ENCODE data around the gene ICAM5. TPM values are rescaled to one million over a fixed set of nuclear protein-coding genes. Genes with fewer than 3 reads are reported as not detected.

The ICAM5 gene
- total and polyA plus RNA-seq, 9 of the 15 experiments (the other 6 are each of a cell fraction or from before 2014, with no cell fraction given), result 0.10 to 114 (median 13.7) TPM

DNA sequence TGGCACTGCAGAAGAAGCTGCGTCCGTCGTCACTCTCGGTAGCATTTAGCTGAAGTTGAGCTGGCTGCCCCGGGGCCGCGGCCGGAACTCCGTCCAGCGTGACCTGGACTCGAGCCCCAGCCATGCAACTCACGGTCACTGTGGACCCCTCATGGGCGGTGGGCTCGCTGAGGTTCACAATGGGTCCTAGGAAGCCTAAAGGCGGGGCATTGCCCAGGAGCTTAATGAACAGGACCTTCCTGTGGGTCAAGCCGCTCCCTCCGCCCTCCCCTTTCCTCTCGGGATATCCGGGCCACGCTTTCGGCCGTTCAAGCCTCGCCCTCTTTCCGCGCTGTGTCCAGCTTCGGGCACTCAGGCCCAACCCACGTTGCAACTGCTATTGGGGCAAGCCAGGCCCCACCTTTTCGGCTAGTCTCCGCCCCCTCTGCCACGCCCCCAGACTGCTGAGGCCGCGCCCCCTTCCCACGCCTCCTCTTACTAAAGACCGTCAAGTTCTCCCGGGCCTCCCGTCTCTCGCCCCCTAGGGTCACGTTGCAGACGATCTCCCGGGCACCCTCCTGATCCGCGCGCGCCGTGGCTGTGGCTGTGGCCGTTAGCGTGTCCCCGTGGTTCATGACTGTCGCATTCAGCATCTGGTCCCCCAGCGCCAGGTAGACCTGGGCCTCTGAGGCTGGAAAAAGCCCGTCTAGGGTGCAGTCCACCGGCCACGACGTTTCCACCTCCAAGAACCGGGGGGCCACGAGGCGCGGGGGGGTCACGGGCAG is 45.0 kb downstream of the ICAM5 start:
- Histone ChIP-seq H3K79me2 (ENCODE audit: control insufficient read depth, insufficient read depth, low read length) (peaks cover 56% of the 10 kb centered on the region), H2AFZ (ENCODE audit: low read depth, low read length) (peak overlapping the region; percentile 81), H3K9me3 (replicated peaks; ENCODE audit: control insufficient read depth, insufficient read depth, low read depth, low read length) (no peaks in the 10 kb centered on the region), H3K36me3 (ENCODE audit: control insufficient read depth, insufficient read depth, low read length) (peaks cover 24% of the 10 kb centered on the region), H4K20me1 (replicated peaks; ENCODE audit: control insufficient read depth, insufficient read depth, low read length) (peaks cover 10% of the 10 kb centered on the region; the same call in 1 of the 2 replicates), H3K4me2 (ENCODE audit: insufficient read depth, low read length) (peak overlapping the region; percentile 92), H3K4me1 (replicated peaks in 1 of 2; ENCODE audit: control insufficient read depth in 2 of 2, insufficient read depth in 2 of 2, low read length in 2 of 2) (peaks cover 15 to 47% of the 10 kb centered on the region in 2 experiments; a peak in 4 of 5 replicates), H3K9me1 (ENCODE audit: control insufficient read depth, insufficient read depth, low read length) (no peaks in the 10 kb centered on the region), H3K9ac (ENCODE audit: insufficient read depth in 1 of 2, low read depth in 2 of 2, low read length in 2 of 2) (peak overlapping the region; percentile 96 to 99), H3K4me3 (peak overlapping the region; percentile 93), H3K27me3 (ENCODE audit: control insufficient read depth in 2 of 2, insufficient read depth in 2 of 2, low read length in 2 of 2) (no peaks in the 10 kb centered on the region), H3K27ac (ENCODE audit: extremely low read depth, low read depth, low read length) (peak overlapping the region; percentile 98)
- intact Hi-C loops (cut with micrococcal nuclease), result loop anchor here (2.0 kb wide), 2 partner anchors 46 to 54 kb away; partner anchors contain the start of gene TYK2
- in situ Hi-C loops (cut with MboI), result no loop called here
- BruUV-seq (replicated peaks), result no TSS peak
- CTCF ChIA-PET (ENCODE audit: low intra/inter-chr PET ratio), result no interaction called here
- WGBS (ENCODE audit: insufficient coverage, low coverage, missing lambda C conversion rate), result 3% methylated on average over 52 of the region's 59 CpGs
- FAIRE-seq (peak; percentile 95), DNase-seq (ENCODE audit: extremely low read depth in 1 of 4, low spot score in 3 of 4) (peak; percentile 91 to 97 (median 93)), ATAC-seq (peak; percentile 86)
- POLR2A ChIA-PET, result interaction anchor here (0.5 to 3.9 kb wide), 7 partner anchors 9 to 46 kb away, joined by 3 to 29 read pairs (median 9); partner anchors contain the start of genes ICAM5 and TYK2
- TF ChIP-seq CTBP1 (IDR thresholded peaks at IDR 0.05; ENCODE audit: borderline replicate concordance) (peak; percentile 42; the same call in 1 of the 2 replicates), STAG1 (CRISPR knock-in tag; IDR thresholded peaks at IDR 0.05; ENCODE audit: borderline replicate concordance) (no peak), POLR2B (IDR thresholded peaks at IDR 0.05; ENCODE audit: low read depth, partially characterized antibody) (peak; percentile 57), CBX1 (IDR thresholded peaks at IDR 0.05; ENCODE audit: low read depth) (no peak), SUPT5H (IDR thresholded peaks at IDR 0.05) (peak; percentile 72), NR1H2 (CRISPR knock-in tag; IDR thresholded peaks at IDR 0.05) (no peak), BRD9 (IDR thresholded peaks at IDR 0.05; ENCODE audit: low read depth, partially characterized antibody) (no peak), RB1 (IDR thresholded peaks at IDR 0.05; ENCODE audit: low read depth) (0 out of 2 replicates have a peak, but pooled peaks have one; percentile 40), TAF15 (IDR thresholded peaks at IDR 0.05; ENCODE audit: low read depth, low read length) (no peak), ZNF668 (CRISPR knock-in tag; IDR thresholded peaks at IDR 0.05) (no peak), HDAC1 (IDR thresholded peaks at IDR 0.05) (peak in 1 of 2 experiments; percentile 76; a peak in 1 of 4 replicates), ETV5 (CRISPR knock-in tag; IDR thresholded peaks at IDR 0.05; ENCODE audit: low read depth) (peak; percentile 79), MTA3 (IDR thresholded peaks at IDR 0.05; ENCODE audit: borderline replicate concordance) (peak; percentile 46; the same call in 1 of the 2 replicates), ETS2 (tag; IDR thresholded peaks at IDR 0.05; ENCODE audit: borderline replicate concordance, poor library complexity, severe bottlenecking) (no peak), L3MBTL2 (IDR thresholded peaks at IDR 0.05) (peak; percentile 83), EP400 (IDR thresholded peaks at IDR 0.05) (peak; percentile 75), SAFB2 (IDR thresholded peaks at IDR 0.05; ENCODE audit: borderline replicate concordance, low read depth, low read length, severe bottlenecking) (no peak), GABPA (tag; conservative IDR thresholded peaks at IDR 0.05; ENCODE audit: low read depth) (peak; percentile 67)
- TF ChIP-seq, protein P1, sequence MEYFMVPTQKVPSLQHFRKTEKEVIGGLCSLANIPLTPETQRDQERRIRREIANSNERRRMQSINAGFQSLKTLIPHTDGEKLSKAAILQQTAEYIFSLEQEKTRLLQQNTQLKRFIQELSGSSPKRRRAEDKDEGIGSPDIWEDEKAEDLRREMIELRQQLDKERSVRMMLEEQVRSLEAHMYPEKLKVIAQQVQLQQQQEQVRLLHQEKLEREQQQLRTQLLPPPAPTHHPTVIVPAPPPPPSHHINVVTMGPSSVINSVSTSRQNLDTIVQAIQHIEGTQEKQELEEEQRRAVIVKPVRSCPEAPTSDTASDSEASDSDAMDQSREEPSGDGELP (CRISPR knock-in tag; IDR thresholded peaks at IDR 0.05; ENCODE audit: borderline replicate concordance), result 0 out of 2 replicates have a peak, but pooled peaks have one; percentile 14

All from K562 (cell line).